Activated CD8-positive, alpha-beta memory T cell treated with anti-CD3 and anti-CD28 coated beads for 48 hours (primary cell): ENCODE measurements around the gene C14orf93.

Source experiments
- DNase-seq, 3 experiments: peaks; one replicate each; pipeline ENCODE4 v3.0.0-alpha.2; 2020; ENCODE audit warnings: low read depth in 2 of 3, low spot score in 2 of 3

C14orf93 gene, protein sequence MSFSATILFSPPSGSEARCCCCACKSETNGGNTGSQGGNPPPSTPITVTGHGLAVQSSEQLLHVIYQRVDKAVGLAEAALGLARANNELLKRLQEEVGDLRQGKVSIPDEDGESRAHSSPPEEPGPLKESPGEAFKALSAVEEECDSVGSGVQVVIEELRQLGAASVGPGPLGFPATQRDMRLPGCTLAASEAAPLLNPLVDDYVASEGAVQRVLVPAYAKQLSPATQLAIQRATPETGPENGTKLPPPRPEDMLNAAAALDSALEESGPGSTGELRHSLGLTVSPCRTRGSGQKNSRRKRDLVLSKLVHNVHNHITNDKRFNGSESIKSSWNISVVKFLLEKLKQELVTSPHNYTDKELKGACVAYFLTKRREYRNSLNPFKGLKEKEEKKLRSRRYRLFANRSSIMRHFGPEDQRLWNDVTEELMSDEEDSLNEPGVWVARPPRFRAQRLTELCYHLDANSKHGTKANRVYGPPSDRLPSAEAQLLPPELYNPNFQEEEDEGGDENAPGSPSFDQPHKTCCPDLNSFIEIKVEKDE

DNA sequence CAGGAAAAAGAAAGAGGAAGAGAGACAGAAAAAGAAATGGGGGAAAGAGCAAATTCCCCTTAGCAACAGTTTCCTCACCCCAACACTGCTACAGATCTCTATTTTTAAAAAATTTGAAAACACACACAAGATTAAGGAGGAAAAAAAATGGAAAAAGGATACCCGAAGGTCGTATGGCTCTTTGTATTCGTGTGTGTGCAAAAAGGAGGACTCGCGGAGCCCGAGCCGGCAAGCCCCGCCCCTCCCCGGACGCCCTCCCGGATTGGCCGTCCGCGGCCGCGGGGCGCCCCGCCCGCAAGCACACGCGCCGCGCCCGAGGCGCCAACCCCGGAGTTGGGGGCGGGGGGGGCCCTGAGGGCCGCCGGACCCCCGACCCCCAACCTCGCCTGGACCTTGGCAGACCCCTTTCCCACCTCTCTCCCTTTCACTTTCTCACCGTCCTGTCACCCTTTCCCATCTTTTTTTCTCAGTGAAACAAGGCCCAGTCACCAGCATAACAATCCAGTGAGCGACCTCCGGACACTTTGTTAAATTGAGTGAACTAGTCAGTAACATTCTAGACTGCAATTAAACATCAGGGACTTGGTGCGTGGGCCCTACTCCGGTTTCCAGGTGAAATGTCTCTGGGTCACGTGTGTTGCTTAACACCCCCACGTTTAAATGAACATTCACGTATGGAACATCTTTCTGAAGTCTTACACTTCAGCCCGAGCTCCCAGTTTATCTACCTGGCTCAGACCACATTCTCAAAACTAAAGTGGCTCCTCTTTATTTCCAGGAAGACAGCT lies at the start of gene C14orf93:
Gene C14orf93 (minus strand): TSS at position 205 of the 788 bp plus-strand sequence. CDS start 11,120 bp downstream, outside the sequence.
- peak; percentile 47 to 62 (median 54) for DNase-seq

DNA sequence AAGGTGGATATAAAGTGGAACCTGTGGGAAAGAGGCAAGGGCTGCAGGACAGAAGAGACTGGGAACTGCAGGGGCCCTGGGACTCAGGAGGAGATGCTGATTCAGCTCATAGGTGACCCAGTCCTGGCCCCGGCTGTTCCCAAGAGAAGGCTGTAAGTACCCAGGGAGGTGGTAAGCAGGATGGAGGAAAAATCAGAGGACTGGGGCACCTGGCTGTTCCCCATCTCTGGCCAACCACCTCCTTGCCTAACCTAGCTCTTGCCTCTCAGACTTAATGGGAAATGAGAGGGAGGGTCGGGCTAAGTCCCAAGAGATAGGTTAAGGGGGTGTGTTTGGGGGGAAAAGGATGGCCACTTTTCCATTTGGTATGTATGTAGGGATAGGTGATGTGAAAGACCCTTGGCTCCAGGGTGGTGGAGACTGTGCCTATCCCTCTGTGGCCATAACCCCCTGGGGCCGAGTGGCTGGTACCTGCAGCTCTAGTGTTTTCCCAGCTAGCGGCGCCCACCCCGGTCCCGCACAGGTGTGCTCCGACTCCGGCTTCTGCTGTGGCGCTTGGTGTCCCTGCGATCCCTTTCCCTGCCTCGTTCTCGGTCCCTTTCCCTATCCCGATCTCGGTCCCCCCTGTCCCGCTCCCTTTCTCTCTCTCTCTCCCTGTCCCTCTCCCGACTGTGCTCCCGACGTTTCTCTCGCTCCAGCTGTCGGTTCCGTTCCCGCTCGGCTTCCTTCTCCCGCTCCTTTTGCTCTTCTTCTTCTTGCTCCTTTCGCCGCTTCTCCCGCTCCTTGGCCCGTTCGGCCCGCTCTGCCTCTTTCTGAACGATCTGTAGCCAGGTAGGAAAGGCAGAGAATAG lies 48.9 kb upstream of the C14orf93 start:
- no peak for DNase-seq

DNA sequence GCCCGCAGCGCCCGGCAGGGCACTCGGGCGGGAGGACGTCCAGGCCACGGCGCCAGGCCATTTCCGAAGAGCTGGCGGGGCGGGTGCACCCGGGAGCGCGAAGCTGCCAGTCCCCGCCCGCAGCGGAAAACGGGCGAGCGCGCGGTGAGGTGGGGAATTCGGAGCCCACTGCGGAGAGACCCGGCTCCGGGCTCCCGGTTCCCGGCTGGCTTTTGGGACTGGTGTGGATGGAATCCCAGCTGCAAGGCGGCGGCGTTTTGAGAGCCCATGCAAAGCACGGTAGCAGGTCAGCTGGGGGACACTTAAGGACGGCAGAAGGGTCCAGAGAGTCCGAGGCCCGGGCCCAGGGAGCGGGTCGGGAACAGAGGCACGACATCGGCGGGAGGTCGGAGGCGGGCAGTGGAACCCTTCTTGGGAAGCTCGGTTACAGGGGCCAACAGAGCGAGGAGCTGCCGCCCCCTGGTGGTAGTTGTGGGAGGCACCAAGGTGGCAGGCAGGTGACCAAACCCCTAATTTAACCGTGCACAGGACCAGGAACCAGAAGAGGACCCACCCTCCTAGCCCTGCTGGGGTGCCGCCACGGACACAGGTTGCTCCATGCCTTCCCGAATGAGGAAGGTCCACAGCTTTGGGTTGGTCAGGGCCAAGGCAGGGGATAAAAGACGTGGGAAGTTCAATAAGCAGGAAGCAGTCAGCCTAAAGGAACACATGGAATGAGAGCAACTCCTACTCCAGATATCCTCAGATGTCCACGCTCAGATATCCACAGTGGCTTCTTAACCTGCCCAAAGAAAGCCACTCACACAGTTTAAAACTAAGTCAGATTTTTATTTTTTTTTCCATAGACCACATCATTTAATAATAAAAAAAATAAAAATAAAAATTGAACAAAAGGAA lies 48.1 kb upstream of the C14orf93 start:
- peak; percentile 69 to 90 (median 78) for DNase-seq

DNA sequence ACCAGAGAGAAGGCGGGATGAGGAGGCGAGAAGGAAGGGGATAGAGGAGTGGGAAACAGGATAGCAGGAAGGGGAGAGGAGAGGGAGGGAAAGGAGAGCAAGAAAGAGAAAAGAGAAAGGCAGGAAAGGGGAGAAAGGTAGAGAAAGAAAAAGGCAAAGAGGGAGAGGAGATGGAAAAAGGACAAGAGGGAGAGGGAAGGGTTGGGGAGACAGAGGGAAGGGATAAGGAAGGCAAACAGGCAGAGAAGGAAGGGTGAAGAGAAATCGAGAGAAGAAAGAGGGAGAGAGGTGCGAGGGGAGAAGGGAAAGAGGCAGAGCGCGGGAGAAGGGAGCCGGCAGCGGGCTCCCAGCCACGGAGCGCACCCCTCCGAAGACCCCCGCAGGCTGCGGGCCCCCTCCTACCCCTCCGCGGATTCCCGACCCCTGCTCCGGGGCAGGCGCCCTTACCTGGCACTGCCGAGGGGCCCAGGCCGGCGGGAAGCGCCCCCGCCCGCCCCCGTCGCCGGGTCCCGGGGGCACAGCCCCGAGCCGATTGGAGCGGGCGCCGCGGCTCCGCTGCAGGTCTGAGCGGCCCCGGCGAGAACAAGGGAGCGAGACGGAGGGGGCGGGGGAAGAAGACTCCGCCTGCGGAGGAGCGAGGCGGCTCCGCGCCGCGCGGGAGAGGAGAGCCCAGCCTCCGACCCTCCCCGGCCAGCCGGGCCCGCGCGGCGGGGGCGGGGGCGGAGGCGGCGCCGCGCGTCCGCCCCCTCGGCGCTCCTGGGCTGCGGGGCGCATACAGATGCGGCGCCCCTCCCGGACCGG lies 47.2 kb upstream of the C14orf93 start, which contains the start of gene CDH24:
Gene CDH24 (minus strand): TSS at position 565 of the 801 bp plus-strand sequence. CDS start 1,787 bp downstream, outside the sequence.
- DNase-seq = peak in 1 of 3 experiments; percentile 37

DNA sequence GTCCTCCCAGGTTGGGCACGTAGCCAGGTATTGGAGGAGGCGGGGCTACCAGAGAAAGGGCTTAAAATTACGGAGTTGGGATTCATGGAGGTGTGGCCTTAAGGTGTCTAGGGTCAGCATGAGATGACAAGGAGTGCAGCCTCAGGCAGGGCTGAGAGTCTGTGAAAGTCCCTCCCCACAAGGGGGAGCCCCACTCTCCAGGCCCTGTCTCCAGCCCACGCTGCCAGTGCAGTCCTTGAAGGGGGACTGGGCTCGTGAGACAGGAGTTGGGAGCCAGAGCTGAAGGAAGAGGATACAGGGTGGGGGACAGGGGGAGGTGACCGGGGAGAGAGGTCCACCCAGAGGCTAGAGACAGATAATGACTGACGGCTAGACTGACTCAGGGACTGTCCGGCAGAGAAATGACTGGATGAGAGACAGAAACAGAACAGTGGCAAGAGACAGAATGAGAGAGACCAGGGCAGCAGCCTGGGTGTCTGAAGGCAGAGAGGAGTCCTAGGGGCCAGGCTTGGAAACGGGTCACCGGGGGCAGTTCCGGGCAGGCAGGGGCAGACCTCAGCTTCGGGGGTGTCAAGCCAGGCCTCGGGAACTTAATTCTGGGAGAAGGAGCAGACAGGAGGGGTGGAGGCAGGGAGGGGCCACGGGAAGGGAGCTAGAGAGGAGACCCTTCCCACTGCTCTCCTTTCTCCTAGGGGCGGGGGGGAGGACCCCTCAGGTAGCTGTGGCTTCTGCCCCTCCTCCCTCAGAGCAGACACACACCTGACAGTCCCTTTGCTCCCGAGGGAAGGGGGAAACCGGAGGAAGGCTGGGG lies 46.4 kb upstream of the C14orf93 start:
- peak; percentile 37 to 47 (median 45) for DNase-seq

DNA sequence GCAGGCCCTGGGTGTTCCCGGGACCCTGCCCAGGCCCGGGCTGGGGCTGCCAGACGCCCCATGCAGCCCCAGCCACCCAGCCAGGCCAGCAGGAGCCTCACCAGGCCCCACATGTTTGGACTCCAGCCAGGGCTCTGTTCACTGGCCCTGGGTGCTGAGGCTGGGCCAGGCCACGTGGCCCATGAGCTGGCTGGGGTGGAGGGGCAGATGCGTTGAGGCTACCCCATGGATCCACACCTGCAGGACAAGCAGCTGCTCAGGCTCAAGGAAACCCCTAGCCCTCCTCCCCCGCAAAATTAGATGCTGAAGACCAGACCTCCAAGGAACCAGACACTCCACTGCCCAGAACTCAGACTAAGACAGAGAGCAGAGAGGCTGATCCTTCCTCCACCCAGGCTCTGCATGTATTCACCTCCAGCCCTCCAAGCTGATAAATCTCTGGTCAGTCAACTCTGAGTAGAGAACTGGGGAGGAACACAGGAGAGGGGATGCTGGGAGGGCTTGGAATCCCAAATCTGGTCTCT lies 45.7 kb upstream of the C14orf93 start:
- no peak for DNase-seq

DNA sequence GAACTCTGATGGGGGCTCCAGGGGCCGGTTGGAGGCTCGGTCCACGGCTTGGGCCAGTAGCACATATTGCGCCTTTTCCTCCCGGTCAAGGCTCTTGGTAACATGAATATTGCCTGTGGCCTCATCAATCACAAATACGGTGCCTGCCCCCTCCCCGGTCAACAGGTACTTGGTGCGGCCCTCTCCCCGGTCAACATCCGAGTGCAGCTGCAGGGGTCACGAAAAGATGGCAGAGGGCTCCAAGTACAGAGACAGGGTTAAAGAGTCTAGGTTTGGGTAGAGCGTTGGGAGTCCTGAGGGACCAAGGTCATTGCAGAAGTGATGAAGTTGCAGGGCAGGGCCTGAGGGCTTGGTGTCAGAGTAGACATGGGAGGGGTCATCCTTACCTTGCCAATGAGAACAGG lies 45.2 kb upstream of the C14orf93 start:
- DNase-seq = no peak

DNA sequence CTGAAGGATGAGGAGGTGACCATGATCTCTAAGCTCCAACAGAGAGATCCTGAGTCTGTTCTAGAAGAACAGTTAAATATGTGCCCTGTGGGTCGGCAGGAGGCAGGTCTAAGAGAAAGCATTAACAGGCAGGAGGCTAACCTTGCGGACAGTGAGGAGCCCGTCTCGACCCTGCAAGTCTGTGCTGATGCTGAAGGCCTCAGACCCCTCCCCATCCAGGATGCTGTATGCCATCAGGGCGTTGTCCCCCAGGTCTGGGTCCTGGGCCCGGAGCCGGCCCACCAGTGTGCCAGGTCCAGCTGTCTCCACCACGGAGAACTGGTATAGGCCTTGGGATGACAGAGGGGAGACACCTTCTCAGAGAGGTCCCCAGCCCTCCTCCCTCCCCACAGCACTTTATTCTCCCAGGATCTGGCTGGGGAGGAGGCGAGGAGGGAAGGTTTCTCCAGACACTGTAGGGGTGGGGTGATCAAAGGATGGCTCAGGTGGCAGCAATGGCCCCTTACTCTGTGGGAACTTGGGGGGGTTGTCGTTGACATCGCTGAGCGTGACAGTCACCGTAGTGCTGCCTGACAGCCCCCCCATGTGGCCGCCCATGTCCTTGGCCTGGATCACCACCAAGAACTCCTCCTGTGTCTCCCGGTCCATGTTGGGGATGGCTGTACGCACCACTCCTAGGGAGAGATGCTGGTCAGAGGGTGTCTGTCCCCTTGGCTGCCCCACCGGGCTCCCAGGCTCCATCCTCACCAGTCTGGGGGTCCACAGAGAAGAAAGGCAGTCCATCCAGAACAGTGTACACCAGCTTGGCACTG lies 44.3 kb upstream of the C14orf93 start:
- no peak for DNase-seq

DNA sequence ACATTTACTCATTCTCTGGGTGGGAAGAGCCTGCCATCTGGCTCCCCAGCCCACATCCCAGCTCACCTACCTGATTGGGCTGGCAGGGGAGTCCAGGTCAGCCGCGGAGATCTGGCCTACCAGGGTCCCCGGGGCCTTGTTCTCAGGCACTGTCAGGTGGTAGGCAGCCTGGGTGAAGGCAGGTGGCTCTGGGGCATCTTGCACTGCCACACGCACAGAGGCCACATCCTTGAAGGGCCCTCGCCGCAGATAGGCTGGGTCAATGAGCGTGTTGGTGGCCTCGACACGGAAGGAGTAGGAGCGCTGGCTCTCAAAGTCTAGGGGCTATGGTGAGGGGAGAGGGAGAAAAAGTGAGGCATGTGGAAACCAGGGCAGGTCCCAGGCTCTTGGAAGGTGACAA lies 43.5 kb upstream of the C14orf93 start:
- no peak for DNase-seq

DNA sequence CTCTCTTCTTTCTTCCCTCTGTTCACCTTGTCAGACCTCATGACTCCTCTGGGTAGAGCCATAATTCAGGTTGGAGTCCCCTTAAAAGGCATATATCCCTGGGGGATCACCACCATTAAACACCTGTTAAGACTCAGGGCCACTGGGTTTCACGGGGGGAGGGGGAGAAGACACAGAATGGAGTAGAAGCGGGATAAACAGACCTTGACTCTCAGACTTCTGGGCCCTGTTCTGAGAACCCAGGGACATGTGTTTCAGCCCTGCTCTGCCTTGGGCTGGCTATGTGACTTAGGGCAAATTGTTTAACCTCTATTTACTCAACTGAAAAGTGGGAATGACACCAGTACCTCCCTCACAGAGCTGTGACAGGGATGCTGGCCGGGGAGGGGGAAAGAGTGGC lies 42.7 kb upstream of the C14orf93 start:
- DNase-seq = no peak

DNA sequence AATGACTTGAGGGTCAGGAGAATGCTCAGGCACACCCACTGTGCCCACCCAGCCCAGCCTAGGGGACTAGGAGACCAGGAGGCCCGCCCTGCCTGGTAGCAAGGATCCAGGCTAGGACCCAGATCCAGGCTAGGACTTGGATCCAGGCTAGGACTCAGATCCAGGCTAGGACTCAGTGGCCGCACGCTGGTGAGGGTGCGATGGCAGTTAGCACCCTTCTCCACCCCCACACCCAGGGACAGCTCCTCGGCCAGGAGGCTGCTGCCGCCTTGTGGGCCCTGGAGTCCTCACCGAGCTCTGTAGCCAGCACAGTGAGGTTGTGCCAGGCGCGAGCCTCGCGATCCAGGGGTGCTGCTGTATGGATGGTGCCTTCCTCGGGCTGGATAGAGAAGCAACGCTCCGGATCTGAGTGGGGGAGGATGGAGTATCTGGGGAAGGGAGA lies 42.3 kb upstream of the C14orf93 start:
- no peak for DNase-seq

DNA sequence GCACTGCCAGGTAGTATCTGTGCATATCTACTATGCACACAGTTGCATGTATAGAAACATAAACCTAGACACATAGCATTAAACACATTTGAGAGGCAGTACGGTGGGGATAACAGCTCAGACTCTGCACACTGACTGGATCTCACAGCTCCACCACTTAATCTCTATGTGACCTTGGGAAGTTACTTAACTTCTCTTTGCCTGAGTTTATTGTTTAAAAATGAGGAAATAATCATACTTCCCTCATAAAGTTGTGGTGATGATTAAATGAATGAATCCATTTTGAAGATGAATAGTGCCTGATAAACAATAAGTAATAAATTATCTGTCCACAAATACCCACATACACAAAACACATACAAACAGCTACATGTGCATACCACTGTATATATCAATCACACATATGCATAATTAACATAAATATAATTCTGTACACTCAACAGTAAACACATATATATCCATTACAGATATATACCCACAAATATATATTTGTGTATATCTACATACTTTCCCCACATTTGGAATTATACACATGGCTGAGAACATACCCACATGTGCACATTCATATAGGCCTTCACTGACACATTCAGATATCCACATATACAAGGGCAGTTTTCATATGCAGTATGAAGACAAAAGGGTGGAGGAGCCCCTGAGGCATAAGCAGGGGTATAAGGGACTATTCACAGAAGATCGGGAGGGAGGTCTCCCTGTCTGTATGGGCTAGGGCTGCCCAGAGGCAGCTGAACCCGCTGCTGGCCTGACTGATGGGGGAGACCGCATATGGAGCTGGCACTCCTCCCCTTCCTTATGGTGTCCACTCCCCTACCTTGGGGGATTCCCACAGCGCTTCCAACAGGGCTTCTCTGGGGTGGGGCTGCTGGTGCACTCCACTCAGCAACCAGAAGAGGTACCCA lies 41.5 kb upstream of the C14orf93 start:
- DNase-seq = no peak

DNA sequence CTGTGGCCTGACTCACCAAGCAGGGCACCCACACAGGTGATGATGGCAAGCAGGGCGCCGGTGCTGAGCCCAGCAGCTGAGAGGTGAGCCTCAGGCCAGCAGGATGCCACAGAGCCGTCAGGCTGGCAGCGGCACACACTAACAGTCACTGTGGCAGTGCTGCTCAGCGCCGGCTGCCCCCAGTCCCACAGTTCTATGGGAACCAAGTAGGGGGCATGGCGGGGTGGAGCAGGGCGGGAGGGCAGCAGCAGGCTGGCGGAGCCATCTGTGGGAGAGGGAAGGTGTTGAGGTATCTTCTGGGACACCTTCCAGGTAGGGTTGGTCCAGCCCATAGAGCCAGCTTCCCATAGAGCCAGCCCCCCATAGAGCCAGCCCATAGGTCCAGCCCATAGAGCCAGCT lies 39.1 kb upstream of the C14orf93 start:
- DNase-seq = no peak

DNA sequence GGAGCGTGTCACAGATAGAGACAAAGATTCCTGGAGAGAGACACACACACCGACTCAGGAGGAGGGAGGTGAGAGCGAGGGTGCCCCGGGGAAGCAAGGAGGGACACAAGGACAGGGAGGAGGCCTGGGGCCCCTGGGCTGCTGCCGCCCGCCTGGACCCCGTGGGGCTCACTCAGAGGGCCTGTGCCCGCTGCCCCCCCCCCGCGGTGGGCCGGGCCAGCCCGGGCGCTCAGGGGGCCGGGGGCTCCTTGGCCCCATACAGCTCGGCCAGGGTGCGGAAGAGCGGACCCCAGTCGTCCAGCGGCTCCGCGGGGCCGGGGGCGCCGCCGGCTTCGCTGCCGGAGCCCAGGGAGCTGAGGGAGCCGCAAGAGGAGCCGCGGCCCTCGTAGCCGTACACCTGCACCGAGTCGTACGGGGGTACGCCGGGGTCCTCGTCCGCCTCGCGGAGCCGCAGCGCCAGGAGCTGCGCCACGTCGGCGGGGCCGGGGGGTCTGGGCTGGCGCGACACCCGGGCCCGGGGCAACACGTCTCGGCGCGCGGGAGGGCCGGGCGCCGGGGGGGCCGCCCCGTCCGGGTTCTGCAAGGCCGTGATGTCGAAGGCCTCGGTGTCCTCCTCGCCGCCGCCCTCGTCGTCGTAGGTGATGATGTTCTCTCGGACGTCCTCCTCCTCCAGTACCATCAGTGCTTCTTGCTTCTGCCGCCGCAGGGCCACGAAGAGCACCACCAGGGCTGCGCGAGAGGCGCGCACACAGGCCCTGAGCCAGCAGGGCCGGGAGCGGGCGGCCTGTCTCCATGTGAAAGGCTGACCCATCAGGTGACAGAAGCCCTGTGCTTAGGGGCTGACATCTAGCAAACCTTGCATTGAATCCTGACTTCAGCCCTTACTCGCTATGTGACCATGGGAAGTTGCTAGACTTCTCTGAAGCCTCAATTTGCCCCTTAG lies 38.1 kb upstream of the C14orf93 start:
- DNase-seq = no peak
